HG02840 (cell line): ENCODE results near the gene FBXO34.
"Not testable (repeated sequence)": the region's sequence is repeated elsewhere in the genome, so short reads cannot be mapped to it uniquely, and the experiment has no call there.

Experiments
- ATAC-seq: cut with Tn5 transposase; IDR thresholded peaks from one replicate; pipeline ENCODE4 v1.9.1; 2021; ENCODE audit warnings: mild to moderate bottlenecking, moderate library complexity, moderate number of reproducible peaks; ENCODE audit not compliant: unreplicated experiment, low FRiP score

The FBXO34 gene

DNA sequence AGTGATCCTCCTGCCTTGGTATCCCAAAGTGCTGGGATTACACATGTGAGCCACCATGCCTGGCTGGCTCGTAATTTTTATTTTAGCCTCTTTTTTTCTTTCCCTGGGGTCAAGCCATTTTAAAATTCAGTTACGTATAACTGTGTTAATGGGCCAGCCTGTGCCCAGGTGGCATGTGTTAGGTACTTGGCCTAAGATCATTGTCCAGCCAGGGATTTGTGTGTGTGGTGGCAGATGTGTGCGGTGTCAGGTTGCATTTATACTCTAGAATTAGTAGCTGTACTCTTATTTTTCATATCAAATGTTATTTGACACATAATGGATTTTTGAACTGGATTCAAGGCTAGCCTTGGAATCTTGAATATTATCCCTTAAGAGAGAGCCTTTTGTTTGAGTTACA is 69.3 kb downstream of the FBXO34 start:
- no peak for ATAC-seq

GRCh38 chr14:55341781-55342180 is 70.6 kb downstream of the FBXO34 start:
- no peak for ATAC-seq

- not testable (repeated sequence) for ATAC-seq
Observed at GRCh38 chr14:55344582-55345163, 73.5 kb downstream of the FBXO34 start.

DNA sequence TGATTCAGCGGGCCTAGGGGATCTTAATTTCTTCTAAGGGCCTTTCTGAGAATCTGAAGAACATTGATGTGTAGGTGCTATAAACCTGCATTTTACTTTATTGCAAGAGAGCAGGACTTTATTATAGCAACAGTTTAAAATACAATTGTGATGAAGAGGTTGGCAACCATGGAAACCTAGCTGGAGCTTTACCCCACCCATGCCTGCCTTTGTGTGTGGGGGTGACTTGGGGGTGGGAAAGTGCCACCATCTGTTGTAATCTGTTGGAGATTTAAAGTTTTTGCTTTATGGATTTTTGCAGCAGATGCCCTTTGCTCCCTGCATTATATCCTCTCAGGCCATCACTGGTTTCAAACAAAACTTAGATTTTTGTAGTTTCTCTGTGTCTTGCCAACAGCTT is 75.8 kb downstream of the FBXO34 start:
- ATAC-seq: no peak

DNA sequence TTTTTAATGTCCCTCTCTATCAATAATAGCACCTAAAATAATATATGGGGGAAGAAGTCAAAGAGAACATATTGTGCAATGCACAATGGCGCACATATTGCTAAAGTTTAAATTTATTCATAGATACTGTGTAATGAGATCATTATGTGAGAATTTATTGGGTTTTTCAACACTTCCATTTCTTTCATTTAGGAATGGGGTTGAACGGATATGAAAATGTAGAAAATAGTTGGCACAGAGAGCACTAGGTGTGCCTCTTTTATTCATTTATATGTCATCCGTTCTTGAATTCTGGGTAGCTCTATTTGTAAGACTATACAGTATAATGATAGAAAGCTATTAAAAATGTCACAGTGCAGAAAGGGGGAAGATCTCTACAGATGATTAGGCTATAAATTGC is 76.5 kb downstream of the FBXO34 start:
- ATAC-seq: no peak

DNA sequence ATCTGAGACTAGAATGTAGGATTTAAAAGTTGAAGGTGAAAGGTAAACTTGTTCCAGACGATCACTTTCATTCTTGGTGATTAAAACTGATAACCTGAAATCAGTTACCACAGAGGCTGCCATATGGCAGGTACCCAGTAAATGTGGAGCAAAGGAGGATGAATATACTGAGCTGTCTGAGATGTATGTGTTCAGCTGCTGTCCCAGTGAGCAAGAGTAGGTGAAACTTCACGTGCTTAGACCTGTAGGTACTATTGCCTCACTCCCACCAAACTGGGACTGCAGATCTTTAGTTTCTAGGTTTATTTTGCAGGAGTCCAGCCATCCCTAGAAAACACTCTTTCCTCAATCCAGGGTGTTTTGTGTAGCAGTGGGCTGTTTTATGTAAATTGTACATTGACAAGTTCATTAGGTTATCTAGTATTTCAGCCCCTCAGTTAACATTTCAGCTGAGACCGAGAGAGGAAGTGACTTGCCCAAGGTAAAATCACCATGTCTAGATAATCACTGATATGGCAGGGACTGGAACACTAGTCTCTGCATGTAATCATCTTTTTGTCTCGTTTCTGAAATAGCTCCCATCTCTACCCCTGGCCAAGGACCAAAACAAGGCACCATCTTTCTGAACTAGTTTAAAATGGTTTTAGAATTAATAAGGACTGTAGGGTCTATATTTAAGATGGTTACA is 77.7 kb downstream of the FBXO34 start:
- no peak for ATAC-seq

DNA sequence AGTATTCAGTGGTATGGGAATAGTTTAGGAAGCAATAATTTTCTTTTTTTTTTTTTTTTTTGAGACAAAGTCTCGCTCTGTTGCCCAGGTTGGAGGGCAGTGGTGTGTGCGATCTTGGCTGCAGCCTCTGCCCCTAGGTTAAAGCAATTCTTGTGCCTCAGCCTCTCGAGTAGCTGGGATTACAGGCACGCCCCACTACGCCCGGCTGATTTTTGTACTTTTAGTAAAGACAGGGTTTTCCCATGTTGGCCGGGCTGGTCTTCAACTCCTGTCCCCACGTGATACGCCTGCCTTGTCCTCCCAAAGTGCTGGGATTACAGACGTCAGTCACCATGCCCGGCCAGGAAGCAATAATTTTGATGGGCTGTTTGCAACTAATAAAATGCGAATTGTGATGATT is 78.3 kb downstream of the FBXO34 start:
- ATAC-seq: no peak

GRCh38 chr14:55350461-55350860 is 79.2 kb downstream of the FBXO34 start:
- no peak for ATAC-seq

DNA sequence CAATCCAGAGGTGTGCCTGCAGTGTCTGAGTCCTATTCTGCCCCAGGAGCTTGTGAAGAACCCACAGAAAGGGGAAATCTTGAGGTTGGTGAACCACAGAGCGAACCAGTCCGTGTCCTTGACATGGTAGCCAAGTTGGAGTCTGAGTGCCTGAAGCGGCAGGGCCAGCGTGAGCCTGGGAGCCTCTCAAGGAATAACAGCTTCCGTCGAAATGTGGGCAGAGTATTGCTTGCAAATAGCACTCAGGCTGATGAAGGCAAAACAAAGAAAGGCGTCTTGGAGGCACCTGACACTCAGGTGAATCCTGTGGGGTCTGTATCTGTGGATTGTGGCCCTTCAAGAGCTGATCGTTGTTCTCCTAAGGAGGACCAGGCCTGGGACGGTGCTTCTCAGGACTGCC is 79.9 kb downstream of the FBXO34 start:
- ATAC-seq: no peak

GRCh38 chr14:55352201-55352600 is 81.0 kb downstream of the FBXO34 start:
- no peak for ATAC-seq

DNA sequence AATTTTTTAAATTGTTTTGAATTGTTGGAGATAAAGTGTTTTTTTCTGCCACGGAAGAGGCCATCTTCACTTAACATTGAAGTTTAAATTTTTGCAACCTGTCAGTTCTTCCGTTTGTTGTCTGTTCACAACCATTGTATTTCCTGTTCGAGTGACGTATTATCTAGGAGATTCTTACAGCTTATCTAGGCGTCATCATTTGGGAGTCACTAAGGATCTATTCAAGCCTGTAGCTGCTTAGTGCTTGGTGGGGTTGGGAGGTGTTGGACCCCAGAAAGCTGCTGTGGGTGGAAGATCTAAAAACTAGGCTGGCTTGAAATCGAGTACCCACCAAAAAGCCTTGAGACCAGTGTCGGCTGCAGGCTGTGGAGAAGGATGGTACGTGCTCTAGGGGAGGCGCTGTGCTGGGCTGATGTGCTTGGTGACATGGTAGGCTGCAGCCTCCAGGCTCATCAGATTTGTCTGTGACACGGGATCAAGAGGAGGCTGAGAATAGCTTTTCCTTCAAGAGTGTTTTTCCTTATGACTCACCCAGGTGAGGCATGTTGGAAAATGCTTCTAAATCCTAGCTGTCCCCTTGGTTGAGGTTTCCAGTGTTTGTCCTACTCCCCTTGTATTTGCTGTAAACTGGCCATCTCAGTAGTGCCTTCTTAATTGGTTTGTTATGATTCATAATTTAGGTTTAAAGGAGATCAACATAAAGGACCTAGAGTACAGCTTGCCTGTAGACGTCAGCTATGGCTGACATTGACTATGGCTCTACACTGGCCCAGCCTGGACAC is 82.7 kb downstream of the FBXO34 start:
- ATAC-seq: no peak

DNA sequence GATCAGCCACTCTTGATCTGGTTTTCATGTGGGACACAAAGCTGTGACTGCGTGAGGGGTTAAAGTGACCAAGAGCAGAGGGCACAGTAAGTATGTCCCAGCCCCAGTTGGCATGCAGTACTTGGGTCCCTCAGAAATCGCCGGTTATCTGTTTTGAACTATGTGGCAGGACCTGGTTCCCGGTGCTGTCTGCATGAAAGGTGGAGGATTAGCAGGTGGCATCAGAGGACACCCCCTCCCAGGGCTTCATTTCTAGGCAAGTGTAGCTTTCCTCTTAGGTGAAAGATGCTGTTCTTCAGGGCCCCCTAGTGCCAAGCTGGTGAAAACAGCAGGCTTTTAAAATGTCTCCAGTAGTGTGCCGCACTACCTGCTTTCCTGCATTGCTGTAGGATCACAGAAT is 83.3 kb downstream of the FBXO34 start:
- ATAC-seq: no peak

DNA sequence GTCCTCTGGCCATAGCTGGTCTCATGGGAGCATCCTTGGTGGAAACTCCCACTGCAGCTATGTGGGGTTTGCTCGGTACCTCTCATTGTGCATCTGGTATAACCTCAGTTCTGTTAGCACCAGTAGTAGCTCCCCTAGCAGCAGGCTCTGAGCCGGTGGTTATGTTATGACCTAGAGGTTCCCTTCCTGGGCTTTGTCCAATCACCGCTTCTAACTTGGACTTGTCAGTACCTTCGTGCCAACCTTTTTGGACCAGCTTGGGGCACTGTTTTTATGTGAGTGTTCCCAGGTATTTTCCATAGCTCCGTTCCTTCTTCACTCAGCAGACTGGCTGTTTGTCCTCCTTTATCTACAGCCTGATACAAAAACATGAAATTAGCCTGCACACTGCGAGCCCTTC is 84.7 kb downstream of the FBXO34 start:
- ATAC-seq: no peak

GRCh38 chr14:55356913-55357312 is 85.7 kb downstream of the FBXO34 start:
- ATAC-seq: no peak

- ATAC-seq: no peak
Observed at GRCh38 chr14:55359307-55359706, 88.1 kb downstream of the FBXO34 start.

DNA sequence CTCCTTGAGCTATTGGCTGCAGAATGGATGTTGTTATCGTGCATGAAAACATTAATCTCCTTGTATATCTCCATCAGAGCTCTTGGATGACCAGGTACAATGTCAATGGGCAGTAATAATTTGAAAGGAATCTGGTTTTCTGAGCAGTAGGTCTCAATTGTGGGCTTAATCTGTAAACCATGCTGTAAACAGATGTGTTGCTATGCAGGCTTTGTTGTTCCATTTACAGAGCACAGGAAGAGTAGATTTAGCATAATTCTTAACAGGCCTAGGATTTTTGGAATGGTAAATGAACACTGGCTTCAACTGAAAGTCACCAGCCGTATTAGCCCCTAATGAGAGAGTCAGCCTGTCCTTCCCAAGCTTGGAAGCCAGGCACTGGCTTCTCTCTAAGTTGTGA is 90.0 kb downstream of the FBXO34 start:
- ATAC-seq: no peak

- no peak for ATAC-seq
Observed at GRCh38 chr14:55366271-55366670, 95.0 kb downstream of the FBXO34 start.

DNA sequence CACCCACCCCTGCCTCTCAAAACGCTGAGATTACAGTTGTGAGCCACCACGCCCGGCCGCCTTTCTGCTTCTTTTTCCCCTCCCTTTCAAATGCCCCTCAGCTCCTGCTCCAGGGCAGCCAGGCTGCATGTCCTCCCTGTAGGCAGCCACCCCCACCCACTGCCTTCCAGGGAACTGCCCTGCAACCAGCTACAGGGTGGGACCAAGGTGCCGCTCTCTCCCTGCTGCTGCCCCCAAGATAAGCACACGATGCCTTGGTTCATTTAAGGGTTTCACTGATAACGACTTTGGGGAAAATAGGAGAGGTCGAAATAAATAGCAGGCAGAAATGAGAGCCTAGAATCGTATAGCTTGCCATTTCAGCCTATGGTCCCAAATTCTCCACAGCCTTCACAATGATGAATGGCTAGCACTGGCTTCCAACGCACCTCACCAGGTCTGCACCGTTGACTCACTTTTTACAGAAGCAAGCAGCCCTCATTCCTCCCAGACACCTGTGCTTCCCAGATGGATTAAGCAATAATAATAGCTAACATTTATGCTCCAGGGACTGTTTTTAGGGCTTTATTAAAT is 99.7 kb downstream of the FBXO34 start:
- ATAC-seq: no peak

GRCh38 chr14:55372423-55372822 is 101.2 kb downstream of the FBXO34 start:
- ATAC-seq: no peak

- no peak for ATAC-seq
Observed at GRCh38 chr14:55372825-55373224, 101.6 kb downstream of the FBXO34 start.
